HepG2 (cell line): ENCODE data around the gene GRB2. TPM values are rescaled to one million over a fixed set of nuclear protein-coding genes. Genes with fewer than 3 reads are reported as not detected.

Source experiments
- AHR ChIP-seq: IDR thresholded peaks from 2 replicates; pipeline ENCODE4 v1.6.1; 2018; ENCODE audit warnings: missing genetic modification reagents, missing compliant biosample characterization
- ARNTL ChIP-seq: sonication (generic); formaldehyde crosslinking; IDR thresholded peaks from 2 replicates; pipeline ENCODE4 v1.4.0; 2020; ENCODE audit warnings: mild to moderate bottlenecking, missing genetic modification reagents
- ATAD3A ChIP-seq: sonication (generic); formaldehyde crosslinking; IDR thresholded peaks from 2 replicates; pipeline ENCODE4 v1.4.0; 2020; ENCODE audit warnings: missing genetic modification reagents
- EP300 ChIP-seq, 3 experiments: sonication (generic) in 1 of 3; formaldehyde crosslinking in 1 of 3; IDR thresholded peaks; 2 replicates each; pipeline versions ENCODE4 v1.5.1 to v1.6.1; 2011 to 2020; ENCODE audit warnings: low read depth in 2 of 3, low read length in 2 of 3, borderline replicate concordance in 1 of 3, improper control_type of control experiment in 1 of 3, mild to moderate bottlenecking in 1 of 3, missing genetic modification reagents in 1 of 3, moderate library complexity in 1 of 3
- FOXJ3 ChIP-seq: sonication (generic); formaldehyde crosslinking; IDR thresholded peaks from 2 replicates; pipeline ENCODE4 v1.4.0; 2020; ENCODE audit warnings: missing genetic modification reagents, mild to moderate bottlenecking, borderline replicate concordance
- JDP2 ChIP-seq: sonication (generic); formaldehyde crosslinking; IDR thresholded peaks from 2 replicates; pipeline ENCODE4 v1.8.1; 2022; ENCODE audit warnings: missing genetic modification reagents, borderline replicate concordance
- LCORL ChIP-seq, 2 experiments: fragments of 450-650 bp in 1 of 2; sonication (generic) in 1 of 2; formaldehyde crosslinking in 1 of 2; IDR thresholded peaks; 2 replicates each; pipeline versions ENCODE4 v1.5.0 to v1.6.1; 2017 to 2020; ENCODE audit warnings: antibody characterized with exemption in 1 of 2, missing genetic modification reagents in 1 of 2
- MAFF ChIP-seq: IDR thresholded peaks from 2 replicates; pipeline ENCODE4 v1.6.1; 2011; ENCODE audit warnings: low read depth, low read length, improper control_type of control experiment
- MED1 ChIP-seq: sonication (generic); formaldehyde crosslinking; IDR thresholded peaks from 2 replicates; pipeline ENCODE4 v1.4.0; 2020; ENCODE audit warnings: missing genetic modification reagents
- NONO ChIP-seq, 2 experiments: fragments of 450-650 bp in 1 of 2; sonication (generic) in 1 of 2; formaldehyde crosslinking in 1 of 2; IDR thresholded peaks in 1 of 2; conservative IDR thresholded peaks in 1 of 2; 2 replicates each; pipeline versions ENCODE4 v1.6.1 to v1.8.0; 2017 to 2022; ENCODE audit warnings: mild to moderate bottlenecking in 1 of 2, missing genetic modification reagents in 1 of 2, moderate library complexity in 1 of 2
- PLRG1 ChIP-seq: fragments of 450-650 bp; conservative IDR thresholded peaks from 2 replicates; pipeline ENCODE4 v1.6.1; 2016
- RAD21 ChIP-seq: fragments of 450-650 bp; formaldehyde crosslinking; IDR thresholded peaks from 2 replicates; pipeline ENCODE4 v1.5.0; 2020; ENCODE audit warnings: mild to moderate bottlenecking
- RARA ChIP-seq: IDR thresholded peaks from 2 replicates; pipeline ENCODE4 v1.6.1; 2016; ENCODE audit warnings: missing genetic modification reagents, missing compliant biosample characterization
- RERE ChIP-seq: IDR thresholded peaks from 2 replicates; pipeline ENCODE4 v1.6.1; 2016; ENCODE audit warnings: low read depth, missing genetic modification reagents, missing compliant biosample characterization
- SALL1 ChIP-seq: sonication (generic); formaldehyde crosslinking; IDR thresholded peaks from 2 replicates; pipeline ENCODE4 v1.8.0; 2022; ENCODE audit warnings: mild to moderate bottlenecking, missing genetic modification reagents
- SP2 ChIP-seq: sonication (generic); formaldehyde crosslinking; IDR thresholded peaks from 2 replicates; pipeline ENCODE4 v1.5.1; 2020; ENCODE audit warnings: mild to moderate bottlenecking, missing genetic modification reagents
- ZBTB38 ChIP-seq: sonication (generic); formaldehyde crosslinking; IDR thresholded peaks from 2 replicates; pipeline ENCODE4 v1.5.1; 2020; ENCODE audit warnings: mild to moderate bottlenecking, missing genetic modification reagents
- ZMAT3 ChIP-seq: sonication (generic); formaldehyde crosslinking; conservative IDR thresholded peaks from 2 replicates; pipeline ENCODE4 v1.7.0; 2021; ENCODE audit warnings: missing genetic modification reagents
- ZNF367 ChIP-seq: sonication (generic); formaldehyde crosslinking; IDR thresholded peaks from 2 replicates; pipeline ENCODE4 v1.4.0; 2020; ENCODE audit warnings: missing genetic modification reagents, borderline replicate concordance
- ZNF580 ChIP-seq: IDR thresholded peaks from 2 replicates; pipeline ENCODE4 v1.6.1; 2016; ENCODE audit warnings: low read depth, borderline replicate concordance
- ZNF589 ChIP-seq: sonication (generic); formaldehyde crosslinking; conservative IDR thresholded peaks from 2 replicates; pipeline ENCODE4 v1.8.0; 2022; ENCODE audit warnings: mild to moderate bottlenecking, moderate library complexity, missing genetic modification reagents
- ZNF639 ChIP-seq: conservative IDR thresholded peaks from 2 replicates; pipeline ENCODE4 v1.6.1; 2018; ENCODE audit warnings: missing genetic modification reagents
- ZSCAN20 ChIP-seq: sonication (generic); formaldehyde crosslinking; IDR thresholded peaks from 2 replicates; pipeline ENCODE4 v1.4.0; 2020; ENCODE audit warnings: missing genetic modification reagents, mild to moderate bottlenecking, borderline replicate concordance
- polyA plus RNA-seq, 8 experiments: library from polyadenylated mRNA; depleted of rRNA in 3 of 8; stranded (reverse) in 7 of 8; unstranded in 1 of 8; fragments of >200 nt; fragmentation: Illumina TruSeq in 4 of 8; extraction: Trizol in 4 of 8; gene quantifications; 2 replicates each; pipeline versions ENCODE4 v1.2.1 to v1.2.3, GENCODE V29; 2011 to 2016; ENCODE audit warnings: low read depth in 4 of 8, missing spikeins in 1 of 8, mixed read lengths in 1 of 8; ENCODE audit not compliant: insufficient read depth in 1 of 8
- total RNA-seq, 5 experiments: library from RNA; depleted of rRNA; stranded (reverse); fragments of >200 nt; fragmentation: Illumina TruSeq; extraction: Trizol; gene quantifications; 2 replicates each; pipeline ENCODE4 v1.2.3, GENCODE V29; 2016; ENCODE audit warnings: low read depth in 1 of 5

Gene GRB2
- total and polyA plus RNA-seq, 2 of the 13 experiments (the other 11 are each of a cell fraction or from before 2014, with no cell fraction given): 84.6 to 92.3 TPM

GRCh38 chr17:75307957-75308731 is 97.3 kb downstream of the GRB2 start (continued):
- no peak for TF ChIP-seq RERE
- no peak for TF ChIP-seq ZNF367 (CRISPR knock-in tag)
- no peak for TF ChIP-seq ZSCAN20 (CRISPR knock-in tag)
- TF ChIP-seq PLRG1: no peak
- TF ChIP-seq AHR: no peak
- no peak for TF ChIP-seq ZNF589 (CRISPR knock-in tag)
- TF ChIP-seq SALL1 (CRISPR knock-in tag): peak; percentile 26; the same call in 1 of the 2 replicates
- TF ChIP-seq EP300 (IDR thresholded peaks at IDR 0.05; ENCODE audit: low read depth in 2 of 2, low read length in 2 of 2): no peak
- no peak for TF ChIP-seq EP300 (CRISPR knock-in tag; IDR thresholded peaks at IDR 0.05; ENCODE audit: borderline replicate concordance)
- TF ChIP-seq LCORL (IDR thresholded peaks at IDR 0.05): no peak
- 0 out of 2 replicates have a peak, but pooled peaks have one; percentile 7 for TF ChIP-seq LCORL (CRISPR knock-in tag; IDR thresholded peaks at IDR 0.05)
- peak; percentile 95 for TF ChIP-seq ZBTB38 (CRISPR knock-in tag)
- TF ChIP-seq ZNF639: no peak
- no peak for TF ChIP-seq FOXJ3 (CRISPR knock-in tag)
- TF ChIP-seq MAFF: no peak
- peak; percentile 56 for TF ChIP-seq ZMAT3 (CRISPR knock-in tag)
- no peak for TF ChIP-seq SP2 (CRISPR knock-in tag)
- TF ChIP-seq RARA: no peak
- TF ChIP-seq NONO (IDR thresholded peaks at IDR 0.05): no peak
- peak; percentile 11; the same call in 1 of the 2 replicates for TF ChIP-seq NONO (CRISPR knock-in tag; conservative IDR thresholded peaks at IDR 0.05)
- peak; percentile 7; the same call in 1 of the 2 replicates for TF ChIP-seq RAD21 (CRISPR knock-in tag)
- no peak for TF ChIP-seq ARNTL (CRISPR knock-in tag)
- no peak for TF ChIP-seq ATAD3A
- TF ChIP-seq MED1 (CRISPR knock-in tag): peak; percentile 25; the same call in 1 of the 2 replicates
- no peak for TF ChIP-seq JDP2 (CRISPR knock-in tag)
- no peak for TF ChIP-seq ZNF580 (CRISPR knock-in tag)
